Measurements from ENCODE around the gene ALDH18A1.

ALDH18A1 gene

DNA sequence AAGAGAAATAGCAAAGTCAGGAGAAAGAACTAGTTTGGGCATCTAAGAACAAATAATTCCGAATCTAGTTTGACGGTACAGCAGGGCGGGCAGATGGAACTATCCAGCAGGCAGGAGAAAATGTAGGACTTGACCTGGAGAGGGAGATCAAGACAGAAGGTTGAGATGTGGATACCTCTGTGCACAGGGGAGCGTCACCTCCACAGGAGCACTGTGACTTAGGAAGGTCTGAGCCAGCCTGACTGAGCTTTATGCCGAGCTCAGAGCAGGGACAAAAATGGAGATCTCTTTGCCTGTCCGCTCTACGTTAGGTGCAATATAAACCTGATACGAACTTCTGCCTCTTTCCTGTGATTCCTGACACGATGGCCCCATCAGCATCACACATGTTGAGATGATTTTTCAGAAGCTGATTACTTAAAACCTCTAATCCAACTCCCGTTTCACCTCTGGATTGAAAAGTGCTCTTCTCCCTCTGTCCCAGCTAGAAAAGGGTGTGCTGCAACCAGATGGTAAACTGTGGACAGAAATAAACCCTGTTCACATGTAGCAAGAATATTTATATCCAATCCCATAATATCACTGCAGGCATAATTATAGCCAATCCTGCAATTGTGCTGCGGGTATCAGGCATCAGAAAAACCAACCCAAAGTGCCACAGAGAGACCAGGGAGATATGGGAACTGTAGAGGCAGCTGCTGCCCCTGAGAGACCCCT lies 81.7 kb downstream of the ALDH18A1 start:
- no peak for DNase-seq

DNA sequence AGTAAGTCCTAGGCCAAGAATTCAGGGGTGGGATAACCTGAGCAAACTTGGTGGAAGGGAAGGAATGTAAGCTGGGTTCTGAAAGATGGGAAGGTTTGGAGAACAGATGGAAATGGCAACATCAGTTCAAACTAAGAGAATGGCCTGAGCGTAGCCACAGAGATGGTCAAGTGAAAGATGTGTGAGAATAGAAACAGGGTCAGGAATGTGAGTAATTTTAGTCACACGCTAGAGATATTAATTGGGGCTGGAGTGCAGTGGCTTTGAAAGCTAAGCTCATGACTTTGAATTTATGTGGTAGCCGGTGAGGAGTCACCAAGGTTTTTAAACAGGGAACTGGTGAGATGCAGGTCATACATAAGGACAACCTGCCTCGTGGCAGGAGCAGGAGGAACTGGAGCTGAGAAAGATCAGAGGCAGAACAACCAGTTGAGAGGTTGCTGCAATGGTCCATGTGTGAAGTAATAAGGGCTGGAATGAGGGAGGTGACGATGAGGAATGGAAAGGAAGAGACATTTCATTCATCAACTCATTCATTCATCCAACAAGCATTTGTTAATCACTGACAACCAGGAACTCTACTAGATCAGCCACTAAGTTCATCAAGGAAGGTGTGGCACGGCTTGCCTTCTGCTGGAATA lies 82.4 kb downstream of the ALDH18A1 start:
- DNase-seq = no peak

DNA sequence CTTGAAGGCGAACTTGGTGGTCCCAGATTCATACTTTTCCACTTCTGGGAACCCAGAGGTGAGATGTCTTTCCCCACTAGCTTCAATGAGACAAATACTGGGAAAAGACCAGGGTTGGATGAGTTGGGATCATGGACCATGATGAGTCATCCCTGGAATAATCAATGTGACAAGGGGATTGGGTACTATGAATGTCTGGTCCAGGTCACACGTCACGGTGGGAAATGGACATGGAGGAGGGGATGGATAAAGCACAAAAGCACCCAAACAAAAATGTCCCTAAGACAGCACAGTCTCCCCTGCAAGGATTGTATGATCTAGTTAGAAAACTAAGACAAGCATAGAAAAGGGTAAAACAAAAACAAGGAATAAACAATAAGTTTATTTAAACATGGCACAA lies 83.0 kb downstream of the ALDH18A1 start:
- DNase-seq = no peak

DNA sequence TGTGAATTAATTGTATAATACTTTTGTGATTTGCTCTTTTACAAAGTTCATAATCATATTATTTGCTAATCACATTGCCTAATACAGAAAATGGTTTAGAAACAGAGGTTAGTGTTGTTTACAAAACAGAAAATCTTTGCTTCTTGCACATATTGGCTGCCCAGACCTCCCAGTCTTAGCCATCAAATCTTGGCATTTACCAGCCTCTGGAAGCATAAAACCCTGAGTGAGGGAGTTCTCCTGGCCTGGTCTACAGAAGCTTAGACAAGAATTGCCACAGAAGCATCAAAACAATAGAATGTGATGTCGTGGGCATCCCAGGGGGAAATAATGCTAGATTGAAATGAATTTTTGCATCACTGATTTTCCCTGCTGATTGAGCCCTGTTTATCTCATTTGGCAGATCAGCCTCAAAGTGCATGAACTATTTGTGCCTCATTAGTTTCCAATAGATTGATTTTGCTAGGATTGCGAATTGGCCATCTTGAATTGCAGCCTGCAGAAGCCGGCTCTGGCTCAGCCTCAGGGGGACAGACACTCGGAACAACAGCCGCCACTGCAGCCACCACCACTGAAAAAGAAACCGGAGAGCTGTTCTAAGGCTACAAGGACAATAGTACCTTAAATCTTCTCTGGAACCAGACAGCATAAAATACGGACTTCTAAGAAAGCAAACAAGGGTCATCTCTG lies 84.2 kb downstream of the ALDH18A1 start:
- DNase-seq = no peak

- no peak for DNase-seq
Observed at GRCh38 chr10:95571390-95571789, 85.1 kb downstream of the ALDH18A1 start.

GRCh38 chr10:95569368-95569767 lies 87.1 kb downstream of the ALDH18A1 start:
- no peak for DNase-seq

DNA sequence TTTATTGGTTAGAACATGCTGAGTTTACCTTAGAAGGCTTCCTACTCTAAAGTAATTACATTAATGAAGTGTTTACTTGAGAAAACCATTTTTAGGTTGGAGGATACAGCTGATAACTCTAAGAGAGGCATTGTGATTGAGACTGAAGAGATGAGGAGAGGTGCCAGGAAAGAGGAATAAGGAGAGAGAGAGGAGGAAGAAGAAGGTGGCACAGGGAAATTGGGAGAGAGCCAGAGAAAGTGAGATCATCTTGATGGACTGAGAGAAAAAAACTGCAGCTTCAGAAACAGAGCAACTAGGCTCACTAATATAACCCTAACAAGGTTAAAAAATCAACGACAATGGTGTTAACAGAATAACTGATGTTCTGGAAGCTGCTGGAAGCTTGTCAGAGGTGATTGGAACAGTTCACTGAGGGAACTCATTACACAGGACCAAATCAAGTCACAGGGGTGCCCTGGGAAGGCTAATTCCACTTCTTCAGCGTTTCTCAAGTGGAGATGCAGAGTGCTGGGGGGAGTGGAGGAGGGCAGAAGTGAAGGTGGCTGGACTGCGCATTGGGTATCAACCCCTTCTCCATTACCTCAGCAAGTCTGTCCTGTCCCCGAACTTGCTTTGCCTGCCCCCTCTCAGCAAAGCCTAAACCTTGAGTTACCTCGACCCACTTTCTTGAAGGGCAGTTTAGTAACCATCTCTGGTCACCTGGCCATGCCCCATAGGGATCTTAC lies 88.4 kb downstream of the ALDH18A1 start:
- no peak for DNase-seq

DNA sequence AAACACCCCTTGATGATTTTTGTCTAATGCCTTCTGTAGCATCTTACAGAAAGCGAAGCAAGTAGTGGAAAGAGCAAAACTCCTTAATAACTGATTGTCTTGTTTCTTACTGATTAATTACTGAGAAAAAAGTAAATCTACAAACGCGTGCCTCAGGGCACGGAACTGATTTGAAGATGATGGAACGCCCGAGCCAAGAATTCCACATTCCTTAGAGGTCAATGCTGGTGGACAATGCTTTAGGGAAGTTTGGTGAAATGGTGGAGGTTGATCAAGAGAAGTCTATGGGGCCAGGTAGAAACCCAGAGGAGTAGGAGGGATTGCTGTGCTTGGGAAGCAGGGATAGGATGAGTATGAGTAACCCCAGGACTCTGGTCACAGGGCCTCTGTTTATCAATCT lies 90.4 kb downstream of the ALDH18A1 start:
- no peak for DNase-seq

DNA sequence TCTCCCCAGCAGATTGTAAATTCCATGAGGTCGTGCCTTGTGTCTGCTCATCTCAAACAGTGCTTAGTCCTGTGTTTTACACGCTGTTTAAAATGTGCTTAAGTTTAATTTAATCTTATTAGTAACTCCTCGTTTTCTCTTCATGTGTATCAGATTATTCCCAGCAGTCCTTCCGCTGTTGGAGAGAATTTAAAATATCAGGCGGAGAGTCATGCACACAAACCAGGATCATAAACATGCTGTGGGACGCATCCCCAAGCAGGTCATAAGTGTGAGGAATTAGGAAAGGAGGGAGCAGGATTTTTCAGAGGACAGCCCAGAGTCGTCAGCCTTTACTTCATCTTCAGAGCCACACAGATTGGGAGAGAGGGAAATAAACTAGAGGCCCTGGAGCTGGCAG lies 91.2 kb downstream of the ALDH18A1 start:
- no peak for DNase-seq

DNA sequence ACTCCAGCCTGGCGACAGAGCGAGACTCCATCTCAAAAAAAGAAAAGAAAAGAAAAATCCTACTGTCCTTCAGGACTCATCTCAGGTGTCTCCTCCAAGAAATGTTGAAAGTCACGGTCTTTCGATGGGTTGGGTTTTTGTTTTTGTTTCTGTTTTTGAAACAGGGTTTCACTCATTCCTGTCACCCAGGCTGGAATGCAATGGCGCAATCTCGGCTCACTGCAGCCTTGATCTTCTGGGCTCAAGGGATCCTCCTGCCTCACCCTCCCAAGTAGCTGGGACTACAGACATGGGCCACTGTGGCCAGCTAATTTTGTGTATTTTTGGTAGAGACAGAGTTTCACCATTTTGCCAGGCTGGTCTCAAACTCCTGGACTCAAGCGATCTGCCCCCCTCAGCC lies 92.2 kb downstream of the ALDH18A1 start:
- no peak for DNase-seq

DNA sequence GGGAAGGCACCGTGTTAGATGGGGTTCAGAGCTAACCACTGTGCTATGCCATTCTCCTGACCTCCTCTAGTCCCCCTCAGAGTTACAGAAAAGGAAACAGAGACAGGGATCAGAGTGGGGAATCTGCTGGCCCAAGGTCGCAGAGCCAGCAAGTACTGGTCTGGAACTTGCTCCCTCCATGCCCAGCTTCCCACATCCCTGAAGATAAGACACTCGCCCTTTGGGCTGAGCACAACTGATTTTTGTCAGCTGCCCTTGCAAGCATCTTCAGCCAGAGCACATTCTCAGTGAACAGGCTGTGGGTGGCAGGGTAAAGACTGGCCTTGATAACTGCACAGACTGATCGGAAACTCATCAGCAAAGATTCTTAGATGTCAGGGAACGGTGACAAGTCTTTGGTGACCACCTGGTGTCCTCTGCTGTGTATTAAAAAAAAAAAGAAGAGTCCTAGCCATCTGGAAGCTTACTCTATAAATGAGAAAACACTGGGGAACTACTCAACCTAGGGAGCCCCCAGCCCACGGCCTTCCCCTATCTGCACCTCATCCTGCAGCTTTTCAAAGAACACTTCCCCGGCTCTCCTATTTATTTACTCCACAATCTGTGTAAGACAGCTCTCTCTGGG lies 94.1 kb downstream of the ALDH18A1 start:
- no peak for DNase-seq

GRCh38 chr10:95561864-95562177 lies 94.7 kb downstream of the ALDH18A1 start:
- no peak for DNase-seq

DNA sequence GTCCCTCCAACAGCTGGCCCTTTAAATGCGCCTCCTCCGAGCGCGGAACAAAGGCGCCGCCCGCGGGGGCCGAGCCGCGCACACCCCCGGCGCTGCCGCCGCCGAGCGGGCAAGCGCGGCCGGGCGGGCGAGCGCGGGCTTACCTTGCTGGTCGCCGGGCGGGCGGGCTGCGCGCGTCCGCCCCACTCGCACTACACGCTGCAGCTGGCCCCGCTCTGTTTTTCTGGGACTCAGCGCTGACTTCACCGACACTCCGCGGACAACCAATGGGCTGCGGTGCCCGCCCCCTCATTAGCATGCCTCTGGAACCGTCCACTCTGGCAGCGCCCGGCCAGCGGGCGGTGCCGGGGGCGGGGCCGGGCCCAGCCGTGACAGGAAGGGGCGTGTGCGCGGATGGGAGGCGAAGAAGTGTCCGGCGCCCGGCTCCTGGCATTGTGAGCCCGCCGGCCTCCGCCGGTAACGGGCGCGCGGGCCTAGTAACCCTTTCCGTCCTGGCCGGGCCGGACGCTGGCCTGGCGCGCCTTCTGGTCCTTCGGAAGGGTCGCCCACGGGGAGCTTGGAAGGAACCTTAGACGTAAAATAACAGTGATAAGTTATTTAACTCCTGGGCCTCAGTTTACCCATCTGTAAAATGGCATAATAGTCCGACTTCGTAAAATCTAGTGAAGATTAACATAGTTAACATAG lies 95.2 kb downstream of the ALDH18A1 start, which contains the start of gene SORBS1:
SORBS1 (minus strand) TSS at position 195 of the 687 bp plus-strand sequence. CDS start 120,236 bp downstream, outside the sequence.
- DNase-seq = peak; percentile 68 to 92 (median 83)

- DNase-seq = peak; percentile 6 to 48 (median 34)
Observed at GRCh38 chr10:95560278-95561176, 96.0 kb downstream of the ALDH18A1 start.

GRCh38 chr10:95559896-95560277 lies 96.6 kb downstream of the ALDH18A1 start:
- no peak for DNase-seq

- no peak for DNase-seq
Observed at GRCh38 chr10:95559471-95559870, 97.0 kb downstream of the ALDH18A1 start.

DNA sequence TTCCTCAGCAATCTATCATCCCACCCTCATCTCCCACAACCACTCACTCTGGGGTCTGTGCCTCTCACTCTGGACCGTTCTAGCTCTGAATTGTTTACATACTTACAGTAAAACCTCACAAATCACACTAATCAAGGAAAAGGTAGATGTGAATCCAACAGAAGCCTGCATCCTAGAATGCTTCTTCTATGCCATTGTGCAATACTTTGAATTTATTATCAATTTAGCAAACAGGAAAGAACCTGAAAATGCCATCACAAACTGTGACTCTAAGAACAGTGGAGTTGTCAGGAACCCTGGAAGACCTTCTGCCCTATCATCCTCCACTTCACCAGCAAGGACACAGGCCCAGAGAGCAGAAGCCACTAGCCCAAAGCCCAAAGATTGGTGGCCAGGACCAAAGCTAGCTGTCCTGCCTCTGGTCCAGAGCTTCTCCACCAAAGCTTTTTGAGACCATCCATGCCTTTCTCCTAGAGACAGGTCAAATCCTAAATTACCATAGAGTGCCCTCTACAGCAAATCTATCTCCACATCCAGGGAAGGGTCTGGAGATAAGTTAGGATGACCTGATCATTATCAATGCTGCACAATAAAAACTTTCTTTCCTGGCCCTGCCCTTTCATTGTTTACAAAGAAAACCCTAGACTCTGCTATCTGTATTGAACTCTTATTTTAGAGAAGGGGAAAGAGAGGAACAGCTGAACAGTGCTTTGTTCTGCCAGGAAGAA lies 97.8 kb downstream of the ALDH18A1 start:
- no peak for DNase-seq

GRCh38 chr10:95556994-95557767 lies 99.3 kb downstream of the ALDH18A1 start:
- no peak for DNase-seq

Measured in T-helper 2 cell (primary cell).